NOMO-1 treated with DMSO at 0.1 percent for 48 hours (cell line): ENCODE measurements around the gene PDS5B.
"Not testable (repeated sequence)": the region's sequence is repeated elsewhere in the genome, so short reads cannot be mapped to it uniquely, and the experiment has no call there.

Experiments used
- DNase-seq: peaks from one replicate; lab custom pipeline; 2025; ENCODE audit not compliant: unreplicated experiment; lab: John Stamatoyannopoulos, UW

PDS5B gene

GRCh38 chr13:32586080-32586900 lies at the start of gene PDS5B:
Gene PDS5B, plus strand, starts transcription at chr13:32586452. Its CDS starts 62,321 bp downstream, at chr13:32648773.
- peak; percentile 97 for DNase-seq

DNA sequence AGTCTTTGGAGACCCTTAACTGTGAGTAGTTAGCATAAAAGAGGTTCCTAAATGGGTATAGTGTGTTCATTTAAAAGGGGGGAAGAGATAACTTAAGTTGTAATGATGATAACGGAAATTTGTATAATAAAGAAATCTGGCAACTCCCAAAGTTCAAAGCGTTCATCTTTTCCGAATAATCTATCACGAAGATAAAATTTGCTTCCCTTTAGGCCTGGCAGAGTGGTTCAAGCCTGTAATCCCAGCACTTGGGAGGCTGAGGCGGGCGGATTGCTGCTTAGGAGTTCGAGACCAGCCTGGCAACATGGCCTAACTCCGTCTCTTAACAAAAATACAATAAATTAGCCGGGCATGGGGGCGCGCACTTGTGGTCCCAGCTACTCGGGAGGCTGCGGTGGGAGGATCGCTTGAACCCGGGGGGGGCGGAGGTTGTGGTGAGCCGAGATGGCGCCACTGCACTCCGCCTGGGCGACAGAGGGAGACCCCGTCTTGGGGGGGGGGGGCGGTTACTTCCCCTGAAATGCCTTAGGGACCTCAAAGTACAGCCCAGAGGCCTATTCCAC lies 48.6 kb upstream of the PDS5B start:
- no peak for DNase-seq

GRCh38 chr13:32538143-32538620 lies 48.1 kb upstream of the PDS5B start:
- DNase-seq, result peak; percentile 81

DNA sequence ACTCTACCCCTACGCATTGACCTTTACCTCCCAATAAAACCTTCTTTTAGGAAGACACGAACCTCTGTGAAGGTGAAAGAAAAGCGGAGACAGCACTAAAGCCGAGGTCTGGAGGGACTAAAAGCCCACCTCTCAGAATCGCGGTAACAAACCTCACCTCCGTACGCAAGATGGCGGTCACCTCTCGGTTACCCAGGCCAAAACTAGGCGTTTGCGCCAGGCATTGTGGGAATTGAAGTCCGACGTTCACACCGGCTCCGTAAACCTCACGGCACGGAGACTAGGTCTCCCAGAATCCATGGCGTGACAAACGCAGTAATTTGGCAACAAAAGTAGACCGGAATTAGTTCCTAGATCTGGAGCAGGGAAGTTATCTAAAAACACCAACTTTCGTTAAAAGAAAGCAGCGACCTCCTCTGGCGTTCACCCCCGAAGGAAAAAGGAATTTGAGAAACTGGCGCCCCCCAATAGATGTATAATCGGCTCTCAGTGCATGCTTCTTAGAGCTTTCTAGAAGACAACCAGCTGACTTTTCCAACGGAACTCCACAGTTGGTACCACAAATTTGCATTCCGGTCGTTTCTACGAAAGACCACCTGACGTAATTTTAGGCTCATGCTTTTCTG lies 47.5 kb upstream of the PDS5B start, which contains the start of gene N4BP2L2:
TSS of gene N4BP2L2 (minus strand) at position 175 of the 626 bp plus-strand sequence. CDS start 1,768 bp downstream, outside the sequence.
- peak; percentile 100 for DNase-seq

DNA sequence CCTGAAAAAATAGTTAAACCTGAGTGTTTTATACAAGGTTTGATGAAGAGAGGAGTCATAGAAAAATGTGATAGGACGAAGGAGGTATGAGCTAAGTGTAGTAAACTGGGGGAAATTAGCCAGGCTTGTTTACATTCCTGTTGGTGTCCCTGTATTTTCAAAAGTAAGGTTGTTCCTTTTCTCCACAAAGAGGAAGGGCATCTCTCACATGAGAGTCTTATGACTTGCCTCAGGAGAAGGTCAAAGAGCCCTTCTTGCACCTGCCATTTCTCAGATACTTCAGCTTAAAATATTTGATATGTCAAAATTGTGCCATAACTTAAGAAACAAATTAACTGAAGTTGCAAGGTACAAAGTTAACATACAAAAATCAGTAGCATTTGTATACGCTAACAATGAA lies 44.0 kb upstream of the PDS5B start:
- DNase-seq, result no peak

GRCh38 chr13:32545083-32545482 lies 41.2 kb upstream of the PDS5B start:
- DNase-seq, result no peak

DNA sequence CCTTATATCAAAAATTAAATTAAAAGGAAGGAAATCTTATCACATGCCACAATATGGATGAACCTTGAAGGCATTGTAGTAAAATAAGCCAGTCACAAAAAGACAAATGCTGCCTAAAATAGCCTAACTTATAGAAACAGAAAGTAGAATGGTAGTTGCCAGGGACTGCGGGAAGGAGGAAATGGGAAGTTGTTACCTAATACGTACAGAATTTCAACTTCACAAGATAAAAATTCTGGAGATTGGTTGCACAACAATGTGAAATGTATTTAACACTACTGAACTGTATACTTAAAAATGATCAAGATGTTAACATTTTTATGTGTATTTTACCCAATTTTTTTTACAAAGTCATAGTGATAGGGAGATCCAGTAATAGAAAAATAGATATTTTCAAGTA lies 37.4 kb upstream of the PDS5B start:
- DNase-seq, result peak; percentile 91

DNA sequence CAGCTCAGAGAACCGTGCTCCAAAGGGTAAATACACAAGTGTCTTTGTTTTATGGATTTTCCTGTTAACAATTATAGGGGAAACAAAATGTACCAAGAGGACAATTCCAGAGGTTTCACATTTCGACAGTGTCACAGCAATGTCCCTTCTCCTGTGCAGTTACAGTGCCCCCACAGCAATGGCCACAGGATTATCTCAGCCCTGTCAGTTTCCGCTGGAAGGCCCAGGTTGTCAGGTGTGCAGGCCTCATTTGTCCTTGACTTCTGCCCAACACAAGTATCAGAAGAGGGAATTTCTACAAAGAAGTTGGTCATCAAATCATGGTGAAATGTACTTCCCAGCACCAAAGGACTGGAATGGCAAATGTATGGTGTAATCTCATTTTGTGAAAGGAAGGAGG lies 36.5 kb upstream of the PDS5B start:
- DNase-seq, result no peak

DNA sequence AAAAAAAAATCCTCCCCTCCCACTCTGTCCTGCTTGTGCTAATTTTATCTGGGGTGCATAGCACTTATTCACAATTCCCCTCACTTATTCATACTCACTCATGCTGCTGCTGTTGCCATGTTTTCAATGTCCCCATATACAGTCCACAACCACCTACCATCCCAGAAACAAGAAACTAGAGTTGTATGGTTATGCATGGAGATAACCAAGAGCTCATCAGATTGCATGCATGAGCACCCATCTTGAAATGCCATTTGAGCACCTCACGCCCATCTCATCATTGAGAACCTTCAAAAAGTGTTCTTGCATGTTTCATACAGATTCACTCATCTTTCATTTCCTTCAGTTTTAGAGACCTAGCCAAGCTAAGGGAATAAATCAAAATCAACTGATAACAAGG lies 32.5 kb upstream of the PDS5B start:
- DNase-seq, result no peak

DNA sequence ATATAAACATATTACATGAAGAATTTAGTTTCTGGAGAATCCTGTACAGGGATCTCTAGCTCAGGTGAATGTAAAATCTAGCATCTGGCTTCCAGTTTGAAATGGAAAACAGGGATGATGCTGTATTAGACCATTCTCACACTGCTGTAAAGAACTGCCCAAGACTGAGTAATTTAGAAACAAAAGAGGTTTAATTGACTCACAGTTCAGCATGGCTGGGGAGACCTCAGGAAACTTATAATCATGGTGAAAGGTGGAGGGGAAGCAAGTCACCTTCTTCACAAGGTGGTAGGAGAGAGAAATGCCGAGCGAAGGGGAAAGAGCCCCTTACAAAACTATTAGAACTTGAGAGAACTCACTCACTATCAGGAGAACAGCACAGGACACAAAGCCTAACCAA lies 30.6 kb upstream of the PDS5B start:
- DNase-seq, result no peak

DNA sequence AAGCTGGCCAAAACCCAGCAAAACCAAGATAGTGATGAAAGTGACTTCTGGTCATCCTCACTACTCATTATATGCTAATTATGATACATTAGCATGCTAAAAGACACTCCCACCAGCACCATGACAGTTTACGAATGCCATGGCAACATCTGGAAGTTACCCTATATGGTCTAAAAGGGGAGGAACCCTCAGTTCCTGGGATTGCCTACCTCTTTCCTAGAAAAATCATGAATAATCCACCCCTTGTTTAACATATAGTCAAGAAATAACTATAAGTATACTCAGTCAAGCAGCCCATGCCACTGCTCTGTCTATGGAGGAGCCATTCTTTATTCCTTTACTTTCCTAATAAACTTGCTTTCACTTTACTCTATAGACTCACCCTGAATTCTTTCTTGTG lies 25.4 kb upstream of the PDS5B start:
- DNase-seq, result not testable (repeated sequence)

DNA sequence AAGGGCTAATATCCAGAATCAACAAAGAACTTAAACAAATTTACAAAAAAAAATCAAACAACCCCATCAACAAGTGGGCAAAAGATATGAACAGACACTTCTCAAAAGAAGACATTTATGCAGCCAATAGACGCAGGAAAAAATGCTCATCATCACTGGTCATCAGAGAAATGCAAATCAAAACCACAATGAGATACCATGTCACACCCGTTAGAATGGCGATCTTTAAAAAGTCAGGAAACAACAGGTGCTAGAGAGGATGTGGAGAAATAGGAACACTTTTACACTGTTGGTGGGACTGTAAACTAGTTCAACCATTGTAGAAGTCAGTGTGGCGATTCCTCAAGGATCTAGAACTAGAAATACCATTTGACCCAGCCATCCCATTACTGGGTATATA lies 10.6 kb upstream of the PDS5B start:
- DNase-seq, result not testable (repeated sequence)

- no peak for DNase-seq
Observed at GRCh38 chr13:32577032-32577431, 9.2 kb upstream of the PDS5B start.

- DNase-seq, result peak; percentile 28
Observed at GRCh38 chr13:32581177-32581786, 5.0 kb upstream of the PDS5B start.

DNA sequence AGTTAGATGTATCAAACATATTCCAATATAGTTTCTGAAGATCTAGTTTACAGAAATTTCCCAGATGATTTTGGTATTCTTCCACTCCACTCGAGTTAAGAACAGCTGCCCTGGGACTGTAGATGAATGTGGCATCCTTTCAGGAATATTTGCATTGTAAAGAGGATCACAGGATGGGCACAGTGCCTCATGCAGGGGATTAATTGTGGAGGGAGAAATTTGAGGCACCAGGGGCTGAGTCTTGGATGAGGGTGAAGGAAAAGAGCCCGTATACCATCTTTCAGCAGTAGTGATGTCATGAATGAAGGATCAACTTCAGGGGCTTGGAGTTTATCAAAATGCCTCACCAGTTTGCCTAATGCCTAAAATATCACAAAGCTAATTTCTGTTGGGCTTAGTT lies 4.0 kb upstream of the PDS5B start:
- no peak for DNase-seq

- no peak for DNase-seq
Observed at GRCh38 chr13:32582991-32583390, 3.3 kb upstream of the PDS5B start.

GRCh38 chr13:32585550-32586079 lies 637 bp upstream of the PDS5B start:
- no peak for DNase-seq

DNA sequence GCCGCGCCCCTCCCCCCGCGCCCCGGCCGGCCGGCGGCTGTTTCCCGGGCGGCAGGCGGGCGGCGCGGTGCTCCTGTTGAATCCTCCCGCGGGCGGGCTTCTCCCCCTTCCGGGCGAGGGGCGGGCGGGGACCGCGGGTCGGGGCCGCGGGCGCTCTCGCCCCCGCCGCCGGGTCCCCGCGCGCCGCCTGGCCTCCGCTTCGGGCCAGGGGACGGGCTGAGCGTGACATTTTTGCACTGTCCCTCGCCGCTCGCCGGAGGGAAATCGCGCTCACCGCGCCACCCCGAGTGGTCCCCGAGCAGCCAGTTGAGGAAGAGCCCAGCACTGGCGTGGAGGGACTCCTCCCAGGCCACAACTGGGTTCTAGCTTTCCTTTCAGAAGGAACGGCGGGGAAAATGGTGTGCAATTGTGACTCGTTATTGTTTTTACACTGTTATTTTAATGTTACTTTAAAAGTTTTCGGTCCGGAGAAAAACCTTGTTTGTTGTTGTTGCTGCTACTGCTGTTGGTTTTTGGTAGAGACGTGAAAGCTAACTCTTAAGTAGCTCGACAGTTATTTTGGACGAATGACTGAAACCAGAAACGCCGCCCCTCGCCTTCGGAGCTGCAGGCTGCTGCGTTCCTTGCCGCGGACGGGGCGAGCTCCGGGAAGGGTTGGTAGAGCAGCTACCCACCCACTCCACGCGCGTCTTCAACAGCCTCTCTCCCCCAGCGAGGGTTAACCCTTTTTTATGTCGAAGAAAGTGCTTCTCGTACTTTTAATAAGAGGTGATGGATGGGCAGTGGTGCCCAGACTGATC lies 959 bp downstream of the PDS5B start:
- peak; percentile 58 for DNase-seq

DNA sequence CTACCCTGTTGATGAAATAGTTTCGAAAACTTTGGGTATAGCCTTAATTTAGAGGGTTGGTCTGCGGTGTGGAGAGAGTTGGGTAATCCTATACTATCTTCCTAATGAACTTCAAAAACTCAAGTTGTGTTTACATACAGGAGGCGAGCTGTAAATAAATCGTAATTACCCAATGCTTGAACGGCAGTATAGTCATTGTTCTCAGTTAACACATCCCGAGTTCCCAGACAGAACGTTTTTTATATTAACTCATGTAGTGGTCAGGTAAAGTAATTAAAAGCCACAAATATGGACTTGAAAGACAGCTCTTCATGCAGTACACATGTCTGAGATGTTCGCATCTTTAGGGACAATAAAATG lies 1.5 kb downstream of the PDS5B start:
- DNase-seq, result peak; percentile 85

DNA sequence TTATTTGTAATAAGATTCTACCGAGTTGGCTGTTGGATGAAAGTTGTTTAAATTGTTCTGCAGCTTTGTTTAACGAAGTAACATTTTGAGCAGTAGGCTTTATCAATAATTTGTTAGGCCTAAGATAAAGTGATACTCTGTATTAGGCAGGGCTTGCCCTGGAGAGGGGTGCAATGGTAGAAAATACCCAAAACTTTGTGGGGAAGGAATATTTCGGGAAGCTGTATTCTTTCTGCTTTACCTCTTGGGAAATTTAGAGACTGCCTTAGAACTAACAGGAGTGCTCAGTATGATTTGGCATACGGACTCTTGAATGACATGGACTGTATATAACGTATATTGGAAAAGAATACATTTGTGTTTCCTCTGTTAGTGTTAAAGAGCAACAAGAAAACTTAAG lies 2.5 kb downstream of the PDS5B start:
- no peak for DNase-seq

DNA sequence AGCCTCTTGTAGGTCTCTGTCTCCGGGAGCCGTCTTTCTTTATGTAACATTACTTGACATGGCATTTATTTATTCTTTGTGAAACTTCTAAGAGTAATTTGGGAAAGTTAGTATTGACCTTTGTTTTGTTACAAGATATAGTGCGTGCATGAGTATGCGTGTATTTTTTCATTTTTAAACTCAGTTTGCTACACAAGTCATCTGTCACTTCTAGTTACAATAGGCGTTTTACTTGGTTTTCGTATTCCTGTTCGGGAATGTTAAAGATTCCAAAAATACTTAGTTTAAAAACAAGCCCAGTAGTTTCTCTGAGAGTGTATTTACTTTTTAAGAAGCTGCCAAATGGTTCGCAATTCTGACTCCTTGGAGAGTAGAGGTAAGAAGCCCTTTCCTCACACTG lies 3.2 kb downstream of the PDS5B start:
- DNase-seq, result no peak
